C4-2B (cell line): ENCODE results near the gene DPEP2NB.

Experiments
- CTCF ChIP-seq: fragments of 450-650 bp; conservative IDR thresholded peaks from 2 replicates; pipeline ENCODE4 v1.5.1; 2017; ENCODE audit warnings: mild to moderate bottlenecking
- ZFX ChIP-seq: fragments of 450-650 bp; IDR thresholded peaks from 2 replicates; pipeline ENCODE4 v1.6.1; 2017

GRCh38 chr16:67992661-67993206 is 23.0 kb downstream of the DPEP2NB start:
- TF ChIP-seq CTCF, result no peak
- TF ChIP-seq ZFX, result no peak
